Measurements from ENCODE around the gene FMR1. TPM values are rescaled to one million over a fixed set of nuclear protein-coding genes. Genes with fewer than 3 reads are reported as not detected.

FMR1 gene
- total RNA-seq, 4 donors from 2014 or later = 20.7 to 73.5 (median 29.2) TPM

GRCh38 chrX:147933815-147934214, 22.1 kb downstream of the FMR1 start:
- TF ChIP-seq POLR2A (IDR thresholded peaks at IDR 0.05) = no peak
- no peak for TF ChIP-seq POLR2AphosphoS5 (IDR thresholded peaks at IDR 0.05)
- TF ChIP-seq EP300 (IDR thresholded peaks at IDR 0.05) = no peak
- TF ChIP-seq CTCF (IDR thresholded peaks at IDR 0.05) = no peak
- Histone ChIP-seq H3K36me3 (peaks cover 14% of the 10 kb centered on the region), H3K4me1 (no peaks in the 10 kb centered on the region), H3K9me3 (no peaks in the 10 kb centered on the region), H3K27ac (no peak overlapping the region), H3K4me3 (no peak overlapping the region), H3K27me3 (no peaks in the 10 kb centered on the region)
- 86% methylated on average over 1 of the region's 1 CpG for WGBS
- no peak for DNase-seq (ENCODE audit: low spot score in 2 of 2)

GRCh38 chrX:147935156-147935758, 23.5 kb downstream of the FMR1 start:
- no peak for DNase-seq (ENCODE audit: low spot score in 2 of 2)
- no peaks in the 10 kb centered on the region for H3K27me3 ChIP-seq
- H3K36me3 ChIP-seq = peaks cover 9% of the 10 kb centered on the region
- 67% methylated on average over 3 of the region's 3 CpGs for WGBS
- no peak overlapping the region for H3K27ac ChIP-seq
- no peak for TF ChIP-seq POLR2AphosphoS5 (IDR thresholded peaks at IDR 0.05)
- no peak for TF ChIP-seq CTCF (IDR thresholded peaks at IDR 0.05)
- TF ChIP-seq POLR2A (IDR thresholded peaks at IDR 0.05) = no peak
- TF ChIP-seq EP300 (IDR thresholded peaks at IDR 0.05) = no peak
- H3K4me3 ChIP-seq = no peak overlapping the region
- no peaks in the 10 kb centered on the region for H3K9me3 ChIP-seq
- no peaks in the 10 kb centered on the region for H3K4me1 ChIP-seq

- Histone ChIP-seq H3K27ac (no peak overlapping the region), H3K27me3 (no peaks in the 10 kb centered on the region), H3K4me3 (no peak overlapping the region), H3K9me3 (no peaks in the 10 kb centered on the region), H3K4me1 (no peaks in the 10 kb centered on the region), H3K36me3 (peaks cover 32% of the 10 kb centered on the region)
- 89% methylated on average over 5 of the region's 5 CpGs for WGBS
- DNase-seq (ENCODE audit: low spot score in 2 of 2) = no peak
- TF ChIP-seq POLR2A (IDR thresholded peaks at IDR 0.05) = no peak
- no peak for TF ChIP-seq POLR2AphosphoS5 (IDR thresholded peaks at IDR 0.05)
- no peak for TF ChIP-seq EP300 (IDR thresholded peaks at IDR 0.05)
- TF ChIP-seq CTCF (IDR thresholded peaks at IDR 0.05) = no peak
Measured at GRCh38 chrX:147945286-147945685, 33.6 kb downstream of the FMR1 start.

GRCh38 chrX:147948531-147948930, 36.8 kb downstream of the FMR1 start:
- peaks cover 20% of the 10 kb centered on the region for H3K36me3 ChIP-seq
- H3K27ac ChIP-seq = no peak overlapping the region
- no peaks in the 10 kb centered on the region for H3K9me3 ChIP-seq
- DNase-seq (ENCODE audit: low spot score in 2 of 2) = no peak
- no peak overlapping the region for H3K4me3 ChIP-seq
- H3K4me1 ChIP-seq = no peaks in the 10 kb centered on the region
- WGBS = 84% methylated on average over 7 of the region's 7 CpGs
- no peak for TF ChIP-seq CTCF (IDR thresholded peaks at IDR 0.05)
- TF ChIP-seq POLR2AphosphoS5 (IDR thresholded peaks at IDR 0.05) = no peak
- no peak for TF ChIP-seq POLR2A (IDR thresholded peaks at IDR 0.05)
- no peak for TF ChIP-seq EP300 (IDR thresholded peaks at IDR 0.05)
- H3K27me3 ChIP-seq = no peaks in the 10 kb centered on the region

- no peaks in the 10 kb centered on the region for H3K9me3 ChIP-seq
- TF ChIP-seq EP300 (IDR thresholded peaks at IDR 0.05) (no peak), POLR2AphosphoS5 (IDR thresholded peaks at IDR 0.05) (no peak), CTCF (IDR thresholded peaks at IDR 0.05) (no peak), POLR2A (IDR thresholded peaks at IDR 0.05) (no peak)
- no peaks in the 10 kb centered on the region for H3K27me3 ChIP-seq
- WGBS = 86% methylated on average over 1 of the region's 1 CpG
- no peak overlapping the region for H3K27ac ChIP-seq
- no peak for DNase-seq (ENCODE audit: low spot score in 2 of 2)
- H3K4me3 ChIP-seq = no peak overlapping the region
- peaks cover 15% of the 10 kb centered on the region for H3K36me3 ChIP-seq
- no peaks in the 10 kb centered on the region for H3K4me1 ChIP-seq
Measured at GRCh38 chrX:147950352-147950751, 38.6 kb downstream of the FMR1 start.

All from suprapubic skin (tissue), 4 donors.